Measurements from ENCODE around the gene NFYA. TPM values are rescaled to one million over a fixed set of nuclear protein-coding genes. Genes with fewer than 3 reads are reported as not detected.
A peak's percentile ranks its signal among the peaks of the same experiment; 100 is the strongest.

Gene NFYA
- total and polyA plus RNA-seq, 2 of the 13 experiments (the other 11 are each of a cell fraction or from before 2014, with no cell fraction given): 16.0 to 22.9 TPM

DNA sequence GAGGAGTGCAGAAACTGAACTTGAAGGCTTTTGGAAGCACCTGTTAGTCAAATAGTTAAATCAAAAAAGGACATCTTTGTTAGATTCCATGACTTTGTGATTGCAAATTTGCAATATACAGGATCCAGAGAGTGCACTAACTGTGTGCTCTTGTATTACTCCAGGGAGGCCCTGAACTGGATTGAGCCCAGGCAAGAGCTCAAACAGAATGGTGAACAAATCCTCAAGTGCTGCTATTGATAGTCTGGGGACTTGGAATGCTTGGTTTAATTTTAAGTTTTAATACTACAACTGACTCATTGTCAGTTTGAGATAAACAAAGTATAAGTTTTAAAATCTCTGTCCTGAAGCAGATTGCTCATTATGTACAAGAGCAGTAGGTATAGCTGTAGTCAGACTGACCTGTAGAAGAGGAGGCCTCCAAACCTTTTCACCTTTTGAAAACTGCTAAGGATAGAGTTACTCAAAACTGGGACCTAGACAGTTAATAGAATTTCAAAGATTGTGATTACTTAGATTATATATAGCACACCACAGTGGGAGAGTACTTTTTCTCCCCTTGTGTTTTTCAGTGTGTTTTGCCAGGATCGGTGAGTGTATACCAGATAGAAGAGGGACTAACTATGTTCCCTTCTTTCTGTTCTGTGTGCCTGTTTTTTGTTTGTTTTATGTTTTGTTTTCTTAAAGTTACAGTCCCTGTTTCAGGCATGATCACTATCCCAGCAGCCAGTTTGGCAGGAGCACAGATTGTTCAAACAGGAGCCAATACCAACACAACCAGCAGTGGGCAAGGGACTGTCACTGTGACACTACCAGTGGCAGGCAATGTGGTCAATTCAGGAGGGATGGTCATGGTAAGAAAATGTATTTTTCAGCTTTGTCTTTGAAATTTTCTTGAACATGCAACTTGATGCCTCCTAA, 18.3 kb downstream of the NFYA start:
- WGBS (ENCODE audit: low lambda C conversion rate): 65% methylated on average over 1 of the region's 1 CpG
- in situ Hi-C loops (cut with HindIII; ENCODE audit: extremely low pct_ligation_motif_present, low pct_unique_long_range_greater_than_20kb) (loop anchor here (5.0 kb wide), 1 partner anchor 91 kb away; no protein-coding TSS in a partner anchor), intact Hi-C loops (cut with micrococcal nuclease; ENCODE audit: unreplicated experiment) (loop anchor here (5.0 kb wide), 1 partner anchor 226 kb away; no protein-coding TSS in a partner anchor)
- TF ChIP-seq, protein P1, sequence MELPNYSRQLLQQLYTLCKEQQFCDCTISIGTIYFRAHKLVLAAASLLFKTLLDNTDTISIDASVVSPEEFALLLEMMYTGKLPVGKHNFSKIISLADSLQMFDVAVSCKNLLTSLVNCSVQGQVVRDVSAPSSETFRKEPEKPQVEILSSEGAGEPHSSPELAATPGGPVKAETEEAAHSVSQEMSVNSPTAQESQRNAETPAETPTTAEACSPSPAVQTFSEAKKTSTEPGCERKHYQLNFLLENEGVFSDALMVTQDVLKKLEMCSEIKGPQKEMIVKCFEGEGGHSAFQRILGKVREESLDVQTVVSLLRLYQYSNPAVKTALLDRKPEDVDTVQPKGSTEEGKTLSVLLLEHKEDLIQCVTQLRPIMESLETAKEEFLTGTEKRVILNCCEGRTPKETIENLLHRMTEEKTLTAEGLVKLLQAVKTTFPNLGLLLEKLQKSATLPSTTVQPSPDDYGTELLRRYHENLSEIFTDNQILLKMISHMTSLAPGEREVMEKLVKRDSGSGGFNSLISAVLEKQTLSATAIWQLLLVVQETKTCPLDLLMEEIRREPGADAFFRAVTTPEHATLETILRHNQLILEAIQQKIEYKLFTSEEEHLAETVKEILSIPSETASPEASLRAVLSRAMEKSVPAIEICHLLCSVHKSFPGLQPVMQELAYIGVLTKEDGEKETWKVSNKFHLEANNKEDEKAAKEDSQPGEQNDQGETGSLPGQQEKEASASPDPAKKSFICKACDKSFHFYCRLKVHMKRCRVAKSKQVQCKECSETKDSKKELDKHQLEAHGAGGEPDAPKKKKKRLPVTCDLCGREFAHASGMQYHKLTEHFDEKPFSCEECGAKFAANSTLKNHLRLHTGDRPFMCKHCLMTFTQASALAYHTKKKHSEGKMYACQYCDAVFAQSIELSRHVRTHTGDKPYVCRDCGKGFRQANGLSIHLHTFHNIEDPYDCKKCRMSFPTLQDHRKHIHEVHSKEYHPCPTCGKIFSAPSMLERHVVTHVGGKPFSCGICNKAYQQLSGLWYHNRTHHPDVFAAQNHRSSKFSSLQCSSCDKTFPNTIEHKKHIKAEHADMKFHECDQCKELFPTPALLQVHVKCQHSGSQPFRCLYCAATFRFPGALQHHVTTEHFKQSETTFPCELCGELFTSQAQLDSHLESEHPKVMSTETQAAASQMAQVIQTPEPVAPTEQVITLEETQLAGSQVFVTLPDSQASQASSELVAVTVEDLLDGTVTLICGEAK (IDR thresholded peaks at IDR 0.05): no peak
- TF ChIP-seq, protein P1 (CRISPR knock-in tag; IDR thresholded peaks at IDR 0.05): no peak
- TF ChIP-seq, protein P2, sequence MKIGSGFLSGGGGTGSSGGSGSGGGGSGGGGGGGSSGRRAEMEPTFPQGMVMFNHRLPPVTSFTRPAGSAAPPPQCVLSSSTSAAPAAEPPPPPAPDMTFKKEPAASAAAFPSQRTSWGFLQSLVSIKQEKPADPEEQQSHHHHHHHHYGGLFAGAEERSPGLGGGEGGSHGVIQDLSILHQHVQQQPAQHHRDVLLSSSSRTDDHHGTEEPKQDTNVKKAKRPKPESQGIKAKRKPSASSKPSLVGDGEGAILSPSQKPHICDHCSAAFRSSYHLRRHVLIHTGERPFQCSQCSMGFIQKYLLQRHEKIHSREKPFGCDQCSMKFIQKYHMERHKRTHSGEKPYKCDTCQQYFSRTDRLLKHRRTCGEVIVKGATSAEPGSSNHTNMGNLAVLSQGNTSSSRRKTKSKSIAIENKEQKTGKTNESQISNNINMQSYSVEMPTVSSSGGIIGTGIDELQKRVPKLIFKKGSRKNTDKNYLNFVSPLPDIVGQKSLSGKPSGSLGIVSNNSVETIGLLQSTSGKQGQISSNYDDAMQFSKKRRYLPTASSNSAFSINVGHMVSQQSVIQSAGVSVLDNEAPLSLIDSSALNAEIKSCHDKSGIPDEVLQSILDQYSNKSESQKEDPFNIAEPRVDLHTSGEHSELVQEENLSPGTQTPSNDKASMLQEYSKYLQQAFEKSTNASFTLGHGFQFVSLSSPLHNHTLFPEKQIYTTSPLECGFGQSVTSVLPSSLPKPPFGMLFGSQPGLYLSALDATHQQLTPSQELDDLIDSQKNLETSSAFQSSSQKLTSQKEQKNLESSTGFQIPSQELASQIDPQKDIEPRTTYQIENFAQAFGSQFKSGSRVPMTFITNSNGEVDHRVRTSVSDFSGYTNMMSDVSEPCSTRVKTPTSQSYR (CRISPR knock-in tag; IDR thresholded peaks at IDR 0.05; ENCODE audit: borderline replicate concordance): no peak
- TF ChIP-seq SP2 (CRISPR knock-in tag; IDR thresholded peaks at IDR 0.05) (no peak), TOPORS (CRISPR knock-in tag; IDR thresholded peaks at IDR 0.05) (no peak), ZFP62 (CRISPR knock-in tag; IDR thresholded peaks at IDR 0.05) (no peak), KDM5B (CRISPR knock-in tag; IDR thresholded peaks at IDR 0.05; ENCODE audit: borderline replicate concordance) (no peak)
- TF ChIP-seq, protein P3, sequence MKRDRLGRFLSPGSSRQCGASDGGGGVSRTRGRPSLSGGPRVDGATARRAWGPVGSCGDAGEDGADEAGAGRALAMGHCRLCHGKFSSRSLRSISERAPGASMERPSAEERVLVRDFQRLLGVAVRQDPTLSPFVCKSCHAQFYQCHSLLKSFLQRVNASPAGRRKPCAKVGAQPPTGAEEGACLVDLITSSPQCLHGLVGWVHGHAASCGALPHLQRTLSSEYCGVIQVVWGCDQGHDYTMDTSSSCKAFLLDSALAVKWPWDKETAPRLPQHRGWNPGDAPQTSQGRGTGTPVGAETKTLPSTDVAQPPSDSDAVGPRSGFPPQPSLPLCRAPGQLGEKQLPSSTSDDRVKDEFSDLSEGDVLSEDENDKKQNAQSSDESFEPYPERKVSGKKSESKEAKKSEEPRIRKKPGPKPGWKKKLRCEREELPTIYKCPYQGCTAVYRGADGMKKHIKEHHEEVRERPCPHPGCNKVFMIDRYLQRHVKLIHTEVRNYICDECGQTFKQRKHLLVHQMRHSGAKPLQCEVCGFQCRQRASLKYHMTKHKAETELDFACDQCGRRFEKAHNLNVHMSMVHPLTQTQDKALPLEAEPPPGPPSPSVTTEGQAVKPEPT (CRISPR knock-in tag; IDR thresholded peaks at IDR 0.05; ENCODE audit: low read depth): no peak
- Histone ChIP-seq H2AFZ (ENCODE audit: low read length) (no peak overlapping the region), H3K27ac (ENCODE audit: extremely low read length, insufficient read depth, low read length) (no peak overlapping the region), H3K36me3 (replicated peaks in 1 of 2; ENCODE audit: control insufficient read depth in 1 of 2, insufficient read depth in 2 of 2, low read length in 2 of 2) (peaks cover 40 to 83% of the 10 kb centered on the region in 2 experiments), H3K4me1 (ENCODE audit: insufficient read depth, low read length) (no peaks in the 10 kb centered on the region), H3K9ac (ENCODE audit: insufficient read depth, low read depth, low read length) (no peak overlapping the region), H4K20me1 (ENCODE audit: insufficient read depth, low read length) (no peaks in the 10 kb centered on the region; the same call in 1 of the 2 replicates), H3K79me2 (ENCODE audit: insufficient read depth, low read length) (no peaks in the 10 kb centered on the region), H3K4me2 (ENCODE audit: low read depth, low read length) (no peak overlapping the region), H3K9me3 (ENCODE audit: low read length) (no peaks in the 10 kb centered on the region), H3K4me3 (replicated peaks in 1 of 3; ENCODE audit: insufficient read depth in 1 of 3, low read depth in 2 of 3, low read length in 3 of 3) (no peak overlapping the region), H3K27me3 (ENCODE audit: control insufficient read depth in 1 of 2, insufficient read depth in 2 of 2, low read length in 2 of 2) (no peaks in the 10 kb centered on the region)
- no peak for FAIRE-seq
- BruUV-seq (replicated peaks): TSS peak; percentile 15
- no peak for ATAC-seq
- CTCF ChIA-PET (ENCODE audit: low intra/inter-chr PET ratio, low total read pairs): interaction anchor here (1.3 to 2.2 kb wide), 2 partner anchors 90 to 228 kb away, joined by 4 to 19 read pairs; no protein-coding TSS in a partner anchor
- DNase-seq (ENCODE audit: low spot score): no peak
- POLR2A ChIA-PET: no interaction called here
